HCT116 (cell line): ENCODE measurements around the gene PRKAA2.

Source experiments
- ZFX ChIP-seq: fragments of 450-650 bp; IDR thresholded peaks from 2 replicates; pipeline ENCODE4 v1.6.1; 2017
- TF ChIP-seq, protein P1 (sequence below), 3 experiments: fragments of 200-600 bp in 1 of 3; sonication (generic) in 1 of 3; IDR thresholded peaks in 2 of 3; conservative IDR thresholded peaks in 1 of 3; 2 replicates each; pipeline ENCODE4 v1.5.1; 2012 to 2017; ENCODE audit warnings: low read depth in 2 of 3, low read length in 2 of 3, antibody characterized with exemption in 1 of 3, borderline replicate concordance in 1 of 3, control low read depth in 1 of 3, mild to moderate bottlenecking in 1 of 3, mixed read lengths in 1 of 3, mixed run types in 1 of 3, moderate library complexity in 1 of 3; ENCODE audit not compliant: insufficient read depth in 1 of 3

GRCh38 chr1:56626546-56626945 lies 18.6 kb upstream of the PRKAA2 start:
- TF ChIP-seq, protein P1, sequence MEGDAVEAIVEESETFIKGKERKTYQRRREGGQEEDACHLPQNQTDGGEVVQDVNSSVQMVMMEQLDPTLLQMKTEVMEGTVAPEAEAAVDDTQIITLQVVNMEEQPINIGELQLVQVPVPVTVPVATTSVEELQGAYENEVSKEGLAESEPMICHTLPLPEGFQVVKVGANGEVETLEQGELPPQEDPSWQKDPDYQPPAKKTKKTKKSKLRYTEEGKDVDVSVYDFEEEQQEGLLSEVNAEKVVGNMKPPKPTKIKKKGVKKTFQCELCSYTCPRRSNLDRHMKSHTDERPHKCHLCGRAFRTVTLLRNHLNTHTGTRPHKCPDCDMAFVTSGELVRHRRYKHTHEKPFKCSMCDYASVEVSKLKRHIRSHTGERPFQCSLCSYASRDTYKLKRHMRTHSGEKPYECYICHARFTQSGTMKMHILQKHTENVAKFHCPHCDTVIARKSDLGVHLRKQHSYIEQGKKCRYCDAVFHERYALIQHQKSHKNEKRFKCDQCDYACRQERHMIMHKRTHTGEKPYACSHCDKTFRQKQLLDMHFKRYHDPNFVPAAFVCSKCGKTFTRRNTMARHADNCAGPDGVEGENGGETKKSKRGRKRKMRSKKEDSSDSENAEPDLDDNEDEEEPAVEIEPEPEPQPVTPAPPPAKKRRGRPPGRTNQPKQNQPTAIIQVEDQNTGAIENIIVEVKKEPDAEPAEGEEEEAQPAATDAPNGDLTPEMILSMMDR (IDR thresholded peaks at IDR 0.05 in 2 of 3, conservative IDR thresholded peaks at IDR 0.05 in 1 of 3; ENCODE audit: borderline replicate concordance in 1 of 3, insufficient read depth in 1 of 3, low read depth in 2 of 3, low read length in 2 of 3): no peak
- TF ChIP-seq ZFX: no peak
